HPDE6-E6E7 (cell line): ENCODE data around the gene SLC35D3.
A peak's percentile ranks its signal among the peaks of the same experiment; 100 is the strongest.
"Not testable (repeated sequence)": the region's sequence is repeated elsewhere in the genome, so short reads cannot be mapped to it uniquely, and the experiment has no call there.

Source experiments
- DNase-seq: peaks from one replicate; pipeline ENCODE4 v3.0.0; 2011; ENCODE audit warnings: missing footprints; ENCODE audit errors: extremely low spot score

Gene SLC35D3

GRCh38 chr6:136923116-136923953 lies 1.2 kb downstream of the SLC35D3 start:
- DNase-seq: no peak

GRCh38 chr6:136923954-136924673 lies 2.0 kb downstream of the SLC35D3 start:
- DNase-seq: no peak

- DNase-seq: no peak
These were observed 4.3 kb downstream of the SLC35D3 start for GRCh38 chr6:136926383-136926782.

GRCh38 chr6:136927292-136927691 lies 5.2 kb downstream of the SLC35D3 start:
- DNase-seq: peak; percentile 29

- DNase-seq: no peak
These were observed 8.4 kb downstream of the SLC35D3 start for GRCh38 chr6:136930528-136930927.

- no peak for DNase-seq
These were observed 10.5 kb downstream of the SLC35D3 start for GRCh38 chr6:136932599-136932998.

GRCh38 chr6:136945072-136945471 lies 23.0 kb downstream of the SLC35D3 start:
- DNase-seq: no peak

- DNase-seq: no peak
These were observed 23.6 kb downstream of the SLC35D3 start for GRCh38 chr6:136945711-136946121.

GRCh38 chr6:136947037-136947436 lies 24.9 kb downstream of the SLC35D3 start:
- DNase-seq: no peak

GRCh38 chr6:136949957-136950356 lies 27.9 kb downstream of the SLC35D3 start:
- not testable (repeated sequence) for DNase-seq

- DNase-seq: no peak
These were observed 28.5 kb downstream of the SLC35D3 start for GRCh38 chr6:136950436-136951126.

- DNase-seq: no peak
These were observed 30.7 kb downstream of the SLC35D3 start for GRCh38 chr6:136952714-136953260.

GRCh38 chr6:136955123-136955522 lies 33.0 kb downstream of the SLC35D3 start:
- no peak for DNase-seq

GRCh38 chr6:136956590-136957544 lies 34.8 kb downstream of the SLC35D3 start:
- DNase-seq: no peak

- DNase-seq: no peak
These were observed 36.1 kb downstream of the SLC35D3 start for GRCh38 chr6:136958168-136958567.

- DNase-seq: no peak
These were observed 37.4 kb downstream of the SLC35D3 start for GRCh38 chr6:136959471-136959891.

- not testable (repeated sequence) for DNase-seq
These were observed 37.8 kb downstream of the SLC35D3 start for GRCh38 chr6:136959935-136960334.

- DNase-seq: no peak
These were observed 38.7 kb downstream of the SLC35D3 start for GRCh38 chr6:136960781-136961180.

GRCh38 chr6:136961848-136962247 lies 39.7 kb downstream of the SLC35D3 start:
- DNase-seq: no peak

- no peak for DNase-seq
These were observed 40.6 kb downstream of the SLC35D3 start for GRCh38 chr6:136962661-136963060.

- DNase-seq: no peak
These were observed 41.2 kb downstream of the SLC35D3 start for GRCh38 chr6:136963259-136963658.
